ENCODE measurements around the gene AK9.

DNA sequence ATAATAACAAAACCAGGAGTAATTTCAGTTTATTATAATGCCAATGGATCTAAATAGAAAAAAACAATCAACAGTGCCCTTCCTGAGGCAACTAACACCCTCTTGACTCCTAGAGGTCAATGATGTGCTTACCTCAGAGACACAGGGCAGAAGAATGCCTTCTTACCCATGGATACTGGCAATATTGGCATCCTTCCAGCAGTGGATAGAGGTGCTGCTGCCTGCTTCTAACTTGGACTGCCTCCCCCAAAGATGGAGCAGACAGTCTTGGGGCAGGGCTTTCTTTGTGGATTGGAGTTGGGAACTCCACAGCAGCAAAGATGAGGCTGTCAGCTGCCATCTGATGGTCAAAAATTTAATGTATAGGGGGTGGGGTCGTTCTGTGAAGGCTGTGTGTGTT lies 78.7 kb downstream of the AK9 start:
- no peak for TF ChIP-seq NFRKB (IDR thresholded peaks at IDR 0.05)
- TF ChIP-seq BHLHE40 (IDR thresholded peaks at IDR 0.05; ENCODE audit: borderline replicate concordance): no peak
- no peak for TF ChIP-seq FOXA1 (IDR thresholded peaks at IDR 0.05)
- TF ChIP-seq CTBP1 (IDR thresholded peaks at IDR 0.05; ENCODE audit: borderline replicate concordance): no peak
- no peak for TF ChIP-seq SUZ12 (IDR thresholded peaks at IDR 0.05)
